DND-41 (cell line): ENCODE results near the gene AP2M1.

Source experiments
- CTCF ChIP-seq: IDR thresholded peaks from 2 replicates; pipeline ENCODE4 v1.5.1; 2012; ENCODE audit warnings: borderline replicate concordance, low read length, moderate library complexity, mild to moderate bottlenecking; ENCODE audit not compliant: poor library complexity, severe bottlenecking; ENCODE audit errors: extremely low read depth
- EZH2 ChIP-seq: IDR thresholded peaks from 3 replicates; pipeline ENCODE4 v1.6.1; 2012; ENCODE audit warnings: borderline replicate concordance, low read depth, mild to moderate bottlenecking, moderate library complexity, low read length, inconsistent platforms; ENCODE audit not compliant: severe bottlenecking

- TF ChIP-seq CTCF: no peak
- TF ChIP-seq EZH2: no peak
These were observed 53.9 kb downstream of the AP2M1 start for GRCh38 chr3:184228376-184229137.
